ENCODE measurements around the gene GNB1.

- no peak for TF ChIP-seq FOXM1 (IDR thresholded peaks at IDR 0.05; ENCODE audit: borderline replicate concordance, low read depth)
- TF ChIP-seq MAX (IDR thresholded peaks at IDR 0.05): no peak
- TF ChIP-seq RAD21 (IDR thresholded peaks at IDR 0.05; ENCODE audit: low read depth): peak; percentile 12; the same call in 1 of the 2 replicates
- no peak for TF ChIP-seq EP300 (IDR thresholded peaks at IDR 0.05; ENCODE audit: borderline replicate concordance)
Measured at GRCh38 chr1:1763657-1764621, 126.9 kb downstream of the GNB1 start.
